HG03103 (cell line): ENCODE measurements around the gene MYO16.

ENCODE experiments used
- ATAC-seq: cut with Tn5 transposase; IDR thresholded peaks from one replicate; pipeline ENCODE4 v1.9.1; 2021; ENCODE audit warnings: low read depth; ENCODE audit not compliant: unreplicated experiment

Gene MYO16

DNA sequence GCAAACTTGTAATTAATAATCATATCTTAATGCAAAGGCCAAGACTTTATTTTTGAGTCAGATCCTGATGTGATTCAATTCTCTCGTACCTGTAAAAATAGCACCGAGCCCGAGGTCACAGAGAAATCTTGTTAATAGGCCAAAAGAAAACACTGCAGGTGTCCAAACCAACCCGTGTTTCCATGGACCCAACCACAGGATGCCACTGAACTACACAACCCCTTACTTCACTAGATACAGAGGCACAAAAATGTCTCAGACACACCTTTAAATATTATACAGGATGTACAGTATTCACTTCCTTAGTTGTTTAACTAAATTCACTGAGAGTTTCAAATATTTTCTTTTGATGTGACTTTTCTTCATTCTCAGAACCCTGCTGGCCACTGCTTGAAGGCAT, 530.9 kb downstream of the MYO16 start:
- ATAC-seq: peak; percentile 21

- ATAC-seq: peak; percentile 12
Measured at GRCh38 chr13:109160887-109161669, 531.7 kb downstream of the MYO16 start.

DNA sequence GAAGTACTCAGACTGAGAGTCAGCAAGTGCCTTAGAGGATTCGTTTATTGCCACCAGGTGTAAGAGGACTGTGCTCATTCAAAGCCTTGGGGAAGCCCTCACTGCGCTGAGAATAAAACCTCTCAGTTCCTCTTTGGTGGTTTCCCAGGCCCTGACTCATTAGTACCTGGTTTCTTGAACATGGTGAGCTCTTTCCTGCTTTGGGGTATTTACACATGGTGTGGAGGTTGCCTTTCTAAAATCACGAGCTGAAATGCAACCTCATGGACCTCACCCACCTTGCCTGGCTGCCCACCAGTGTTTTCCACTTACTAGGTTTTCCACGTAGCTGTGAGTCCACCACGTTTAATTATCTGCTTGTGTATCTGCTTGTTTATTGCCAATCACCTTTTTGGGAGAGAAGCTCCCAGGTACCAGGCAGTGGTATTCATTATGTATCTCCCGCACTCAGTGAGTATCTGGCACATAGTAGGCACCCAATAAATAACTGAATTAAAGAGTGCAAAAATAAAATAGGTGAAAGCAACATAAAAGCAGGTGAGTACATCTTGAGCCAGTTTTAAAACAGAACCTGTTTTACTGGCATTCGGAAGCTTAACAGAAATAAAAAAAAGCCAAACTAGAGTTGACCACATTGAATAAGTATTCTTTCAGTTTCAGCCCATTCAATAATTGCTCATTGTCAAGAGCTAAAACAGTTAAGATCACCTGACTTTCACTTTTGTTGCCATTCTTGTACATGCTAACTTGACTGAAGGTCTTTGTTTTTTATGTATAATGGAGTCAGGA, 533.0 kb downstream of the MYO16 start:
- ATAC-seq: peak; percentile 86

GRCh38 chr13:109163037-109163379, 533.6 kb downstream of the MYO16 start:
- no peak for ATAC-seq

GRCh38 chr13:109165417-109165904, 536.0 kb downstream of the MYO16 start:
- no peak for ATAC-seq

GRCh38 chr13:109166804-109167203, 537.4 kb downstream of the MYO16 start:
- ATAC-seq: no peak

DNA sequence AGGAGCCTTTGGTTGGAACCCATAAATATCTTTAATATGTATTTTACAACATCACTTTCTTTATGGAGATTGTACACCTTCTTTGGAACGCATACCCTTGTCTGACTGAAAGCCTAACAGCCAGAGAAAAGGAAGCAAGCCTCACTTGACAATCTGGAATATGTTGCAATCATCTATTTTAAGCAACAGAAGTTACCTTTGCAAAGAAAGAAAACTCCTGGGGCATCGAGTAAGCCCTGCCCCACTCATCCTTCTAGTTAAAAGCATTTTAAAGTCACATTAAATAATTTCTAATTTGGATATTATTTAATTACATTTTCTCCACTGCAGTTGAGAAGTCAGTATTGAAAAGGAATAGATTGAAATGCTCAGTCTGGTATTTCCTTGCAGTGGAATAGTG, 542.7 kb downstream of the MYO16 start:
- no peak for ATAC-seq

- no peak for ATAC-seq
Measured at GRCh38 chr13:109175666-109176065, 546.3 kb downstream of the MYO16 start.

- ATAC-seq: no peak
Measured at GRCh38 chr13:109180905-109181425, 551.6 kb downstream of the MYO16 start.

DNA sequence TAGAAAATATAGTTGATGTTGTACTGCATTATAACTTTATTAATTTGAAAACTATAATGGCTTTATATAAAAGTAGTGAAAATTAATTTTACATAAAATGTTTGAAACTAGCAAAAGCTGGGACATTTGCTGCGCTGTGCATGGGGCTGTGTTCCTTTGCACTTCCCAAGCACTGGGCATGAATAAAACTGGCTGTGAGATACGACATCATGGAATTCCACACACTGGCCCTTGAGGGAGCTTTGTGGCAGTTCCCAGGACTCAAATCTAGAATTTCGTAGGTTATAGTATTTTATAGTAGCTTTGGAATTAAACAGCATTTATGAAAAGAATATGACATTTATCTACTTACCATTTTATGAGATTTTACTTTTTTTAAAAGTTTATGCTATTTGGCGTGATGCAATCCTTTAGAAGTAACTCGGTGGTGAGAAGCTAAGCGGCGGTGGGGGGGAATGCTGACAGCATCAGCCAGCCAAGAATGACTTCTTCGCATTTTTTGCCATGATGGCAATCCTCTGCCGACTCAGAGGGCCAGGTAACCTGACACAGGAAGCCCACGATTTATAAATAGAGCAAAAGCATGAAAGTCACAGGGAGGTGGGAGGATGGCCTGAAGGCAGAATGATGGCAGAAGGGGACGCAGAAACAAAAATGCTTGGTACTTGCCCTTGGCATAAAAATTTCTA, 553.5 kb downstream of the MYO16 start:
- ATAC-seq: no peak

DNA sequence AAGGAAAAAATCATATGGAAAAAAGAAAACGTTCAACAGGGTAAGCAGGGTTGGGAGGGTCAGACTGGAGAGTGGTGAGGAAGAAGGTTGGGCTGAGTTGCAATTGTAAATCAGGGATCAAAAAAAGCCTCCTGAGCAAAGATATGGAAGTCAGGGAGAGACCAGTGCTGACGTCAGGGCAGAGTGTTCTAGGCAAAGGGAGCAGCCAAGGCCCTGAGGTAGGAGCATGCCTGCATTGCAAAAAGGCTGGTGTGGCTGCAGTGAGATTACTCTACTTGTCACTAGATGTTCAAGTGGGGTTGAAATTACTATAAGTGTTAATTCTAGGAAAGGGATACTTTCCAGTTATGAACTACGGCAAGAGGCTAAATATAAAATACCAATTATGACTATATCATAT, 562.0 kb downstream of the MYO16 start:
- ATAC-seq: no peak

DNA sequence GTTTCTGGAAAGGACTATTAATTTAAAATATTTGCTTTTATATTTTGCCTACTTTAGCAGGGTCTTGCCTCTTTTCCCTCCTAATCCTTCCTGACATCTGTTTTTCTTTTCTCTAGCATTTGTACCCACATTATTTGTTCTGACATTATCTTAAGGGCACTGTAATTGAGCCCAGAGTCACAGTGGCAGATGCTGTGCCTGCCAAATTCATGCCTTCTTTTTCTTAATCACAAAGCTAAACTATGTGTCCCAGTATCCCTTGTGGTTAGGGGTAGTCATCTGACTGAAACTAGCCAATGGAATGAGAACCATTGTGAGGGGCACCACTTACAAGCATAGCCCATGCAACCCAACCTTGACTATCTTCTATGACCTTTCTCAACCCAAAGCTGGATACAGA, 562.9 kb downstream of the MYO16 start:
- ATAC-seq: no peak

GRCh38 chr13:109196948-109197347, 567.5 kb downstream of the MYO16 start:
- ATAC-seq: no peak

DNA sequence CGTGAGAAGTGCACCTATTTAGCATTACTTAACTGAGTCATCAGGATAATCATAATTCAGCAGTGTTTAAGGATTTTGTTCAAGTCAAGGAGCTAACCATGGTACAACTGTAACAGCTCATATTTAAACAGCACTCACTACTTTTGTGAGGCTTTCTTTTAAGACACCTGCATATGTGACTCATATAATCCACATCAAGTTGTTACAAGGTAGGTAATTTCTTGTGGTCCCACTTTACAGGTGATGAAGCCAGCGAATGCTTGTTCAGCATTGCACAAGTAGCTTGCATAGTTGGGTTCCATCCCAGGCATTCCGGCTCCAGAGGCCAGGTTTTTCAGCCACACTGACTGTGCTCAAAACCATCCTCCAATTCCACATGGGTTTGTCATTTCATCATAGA, 569.2 kb downstream of the MYO16 start:
- no peak for ATAC-seq

DNA sequence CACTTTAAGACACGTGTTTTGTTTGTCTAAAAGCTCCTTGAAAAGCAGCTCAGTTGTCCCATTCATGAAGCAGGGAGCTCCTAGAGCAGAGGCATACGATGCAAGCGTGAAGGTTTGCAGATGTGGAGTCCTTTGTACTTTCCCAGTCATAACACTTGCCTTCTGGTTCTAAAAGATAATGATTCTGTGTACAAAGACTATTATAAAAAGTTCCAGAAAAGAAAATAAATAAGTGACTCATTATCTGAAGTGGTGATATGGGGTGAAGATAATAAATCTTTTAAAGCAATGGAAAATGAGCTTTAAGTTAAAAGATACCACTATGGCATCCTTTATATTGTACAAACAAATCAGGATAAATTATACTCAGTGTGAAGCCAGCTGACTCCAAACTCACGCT, 569.9 kb downstream of the MYO16 start:
- no peak for ATAC-seq

- no peak for ATAC-seq
Measured at GRCh38 chr13:109200556-109200955, 571.1 kb downstream of the MYO16 start.

DNA sequence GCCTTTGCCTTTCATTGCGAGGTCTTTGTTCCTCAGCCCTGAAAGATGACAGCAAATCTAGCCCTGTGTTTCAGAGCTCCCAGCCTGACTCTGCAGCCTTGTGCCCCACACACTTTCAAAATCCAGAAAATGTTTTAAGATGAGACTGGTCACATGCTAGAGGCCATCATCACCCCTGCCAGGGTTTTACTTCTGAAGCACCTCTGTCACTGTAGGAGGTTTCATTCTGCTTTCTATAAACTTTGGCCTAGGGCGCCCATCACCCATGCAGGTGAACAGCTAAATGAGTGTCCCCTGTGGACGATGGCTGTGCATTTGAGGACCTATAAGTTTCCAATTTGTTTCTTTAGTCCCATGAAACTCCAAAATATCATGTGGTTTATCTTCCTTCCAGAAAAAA, 574.2 kb downstream of the MYO16 start:
- ATAC-seq: no peak

GRCh38 chr13:109204252-109204651, 574.8 kb downstream of the MYO16 start:
- ATAC-seq: no peak

DNA sequence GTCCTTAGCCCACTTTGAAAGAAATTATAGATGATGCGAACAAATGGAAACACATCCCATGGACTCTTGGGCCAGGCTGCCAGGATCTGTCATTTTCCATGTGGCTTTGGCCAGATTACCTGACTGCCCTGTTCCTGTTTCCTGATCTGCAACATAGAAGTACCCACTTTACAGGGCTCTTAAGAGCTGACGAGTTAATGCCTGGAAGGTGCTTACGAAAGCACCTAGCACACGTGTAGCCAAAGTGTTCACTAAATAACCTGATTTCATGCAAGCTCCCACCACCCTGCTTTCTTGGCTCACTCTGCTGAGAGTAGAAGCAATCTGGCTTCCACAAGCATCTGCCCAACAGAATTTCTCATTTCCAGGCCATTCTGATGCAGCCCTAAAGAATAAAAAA, 575.2 kb downstream of the MYO16 start:
- ATAC-seq: no peak

DNA sequence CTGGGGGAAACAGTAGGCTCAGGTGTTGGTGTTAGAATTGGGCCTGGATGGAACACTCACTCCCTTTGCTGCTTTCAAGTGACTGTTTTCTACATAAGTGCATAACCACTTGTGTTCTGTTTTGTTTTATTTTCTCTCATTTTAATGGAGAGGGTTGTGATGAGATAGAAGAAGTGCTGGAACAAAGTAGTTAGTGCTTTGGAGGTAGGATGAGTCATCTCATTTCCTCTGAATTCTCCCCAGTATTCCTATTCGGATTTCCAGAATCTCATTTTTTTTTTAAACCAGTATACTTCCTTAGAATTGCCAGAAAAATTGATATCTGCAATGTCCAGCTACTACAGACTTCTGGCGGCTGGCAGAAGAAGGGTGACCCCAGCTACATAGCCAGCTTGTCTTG, 575.9 kb downstream of the MYO16 start:
- no peak for ATAC-seq

- ATAC-seq: no peak
Measured at GRCh38 chr13:109206616-109207015, 577.2 kb downstream of the MYO16 start.
